Progenitor cell of endocrine pancreas (in vitro differentiated cells): ENCODE data around the gene PPP1R1C. TPM values are rescaled to one million over a fixed set of nuclear protein-coding genes. Genes with fewer than 3 reads are reported as not detected.

Source experiments
- DNase-seq: peaks from one replicate; pipeline ENCODE4 v3.0.0; 2021; ENCODE audit warnings: low spot score; ENCODE audit not compliant: unreplicated experiment
- H3K27ac Mint-ChIP-seq: 2 replicates; pipeline ENCODE4 v1.8.0; 2021; ENCODE audit warnings: mild to moderate bottlenecking, moderate library complexity, mixed read lengths
- H3K27me3 Mint-ChIP-seq: 2 replicates; pipeline ENCODE4 v1.8.0; 2021; ENCODE audit warnings: mixed read lengths
- H3K36me3 Mint-ChIP-seq: 2 replicates; pipeline ENCODE4 v1.8.0; 2022; ENCODE audit warnings: mixed read lengths; ENCODE audit not compliant: insufficient read depth
- H3K4me1 Mint-ChIP-seq: 2 replicates; pipeline ENCODE4 v1.8.0; 2021; ENCODE audit warnings: low read depth, mixed read lengths
- H3K4me3 Mint-ChIP-seq: 2 replicates; pipeline ENCODE4 v1.8.0; 2021; ENCODE audit warnings: low read depth, mild to moderate bottlenecking, moderate library complexity, mixed read lengths
- H3K9me3 Mint-ChIP-seq: 2 replicates; pipeline ENCODE4 v1.8.0; 2021; ENCODE audit warnings: low read depth, mixed read lengths
- CTCF ChIP-seq: fragments of 200-600 bp; sonication (generic); IDR thresholded peaks from one replicate; pipeline ENCODE4 v1.5.0; 2021; ENCODE audit warnings: antibody characterized with exemption, mild to moderate bottlenecking; ENCODE audit not compliant: unreplicated experiment
- total RNA-seq: library from RNA; stranded (reverse); gene quantifications from 2 replicates; pipeline ENCODE4 v1.2.1, GENCODE V29; 2021

Gene PPP1R1C
- total RNA-seq, 1 donor from 2014 or later = 5.6 TPM

DNA sequence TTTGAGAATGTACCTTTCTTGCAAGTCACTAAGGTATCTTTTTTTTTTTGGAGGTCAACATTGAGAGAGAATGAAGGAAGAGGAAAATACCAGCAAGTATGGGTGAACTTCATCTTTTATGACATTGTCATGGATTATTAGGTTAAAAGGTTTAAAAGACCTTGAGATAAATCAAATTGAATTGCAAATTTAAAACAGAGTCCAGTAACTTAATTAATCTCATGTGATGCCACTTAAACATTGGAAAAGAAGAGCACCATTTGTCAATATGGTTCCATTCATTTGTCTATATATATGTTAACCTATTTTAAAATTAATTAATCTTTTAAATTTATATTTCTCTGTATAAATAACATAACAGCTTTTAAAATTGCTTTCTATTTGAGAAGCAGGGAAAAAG, 83.8 kb downstream of the PPP1R1C start:
- Mint-ChIP-seq H3K36me3 (no peaks in the 10 kb centered on the region), H3K9me3 (no peaks in the 10 kb centered on the region), H3K4me3 (no peak overlapping the region), H3K27me3 (no peaks in the 10 kb centered on the region), H3K4me1 (peaks cover 3% of the 10 kb centered on the region), H3K27ac (no peak overlapping the region)
- DNase-seq = no peak
- TF ChIP-seq CTCF = no peak

DNA sequence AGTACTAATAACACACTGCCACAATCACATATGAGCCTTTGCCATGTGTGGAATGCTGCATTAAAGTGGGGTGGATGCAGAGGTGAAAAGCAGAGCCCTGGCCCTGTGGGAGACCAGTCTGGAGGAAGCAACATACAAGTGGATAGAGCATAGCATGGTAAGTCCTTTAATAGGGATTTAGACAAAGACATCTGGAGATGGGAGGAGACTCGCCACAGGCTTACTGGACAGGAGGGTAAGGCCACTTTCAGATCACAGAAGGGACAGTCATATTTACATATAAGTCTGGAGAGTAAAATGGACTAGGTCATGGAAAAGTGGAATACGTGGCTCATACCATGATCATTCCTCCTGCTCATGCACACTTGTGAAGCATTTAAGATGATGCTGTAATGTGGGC, 84.3 kb downstream of the PPP1R1C start:
- peaks cover 3% of the 10 kb centered on the region for H3K4me1 Mint-ChIP-seq
- no peak overlapping the region for H3K27ac Mint-ChIP-seq
- DNase-seq = no peak
- TF ChIP-seq CTCF = no peak
- H3K27me3 Mint-ChIP-seq = no peaks in the 10 kb centered on the region
- H3K4me3 Mint-ChIP-seq = no peak overlapping the region
- H3K9me3 Mint-ChIP-seq = no peaks in the 10 kb centered on the region
- no peaks in the 10 kb centered on the region for H3K36me3 Mint-ChIP-seq

DNA sequence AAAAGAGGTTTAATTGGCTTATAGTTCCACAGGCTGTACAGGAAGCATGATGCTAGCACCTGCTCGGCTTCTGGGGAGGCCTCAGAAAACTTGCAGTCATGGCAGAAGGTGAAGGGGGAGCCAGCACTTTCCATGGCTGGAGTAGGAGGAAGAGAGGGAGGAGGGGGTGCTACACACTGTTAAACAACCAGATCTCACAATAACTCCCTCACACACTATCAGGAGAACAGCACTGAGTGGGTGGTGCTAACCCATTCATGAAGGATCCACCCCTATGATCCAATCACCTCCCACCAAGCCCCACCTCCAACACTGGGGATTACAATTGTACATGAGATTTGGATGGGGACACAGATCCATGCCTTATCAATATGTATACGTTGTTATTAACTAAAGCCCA, 85.1 kb downstream of the PPP1R1C start:
- Mint-ChIP-seq H3K4me3 (no peak overlapping the region), H3K9me3 (no peaks in the 10 kb centered on the region), H3K27ac (no peak overlapping the region), H3K4me1 (peaks cover 3% of the 10 kb centered on the region), H3K36me3 (no peaks in the 10 kb centered on the region), H3K27me3 (no peaks in the 10 kb centered on the region)
- no peak for TF ChIP-seq CTCF
- DNase-seq = no peak

- no peak for TF ChIP-seq CTCF
- no peak for DNase-seq
- no peaks in the 10 kb centered on the region for H3K27me3 Mint-ChIP-seq
- no peaks in the 10 kb centered on the region for H3K9me3 Mint-ChIP-seq
- H3K27ac Mint-ChIP-seq = no peak overlapping the region
- H3K36me3 Mint-ChIP-seq = no peaks in the 10 kb centered on the region
- H3K4me3 Mint-ChIP-seq = no peak overlapping the region
- peaks cover 3% of the 10 kb centered on the region for H3K4me1 Mint-ChIP-seq
These were observed 87.2 kb downstream of the PPP1R1C start for GRCh38 chr2:182072861-182073260.

DNA sequence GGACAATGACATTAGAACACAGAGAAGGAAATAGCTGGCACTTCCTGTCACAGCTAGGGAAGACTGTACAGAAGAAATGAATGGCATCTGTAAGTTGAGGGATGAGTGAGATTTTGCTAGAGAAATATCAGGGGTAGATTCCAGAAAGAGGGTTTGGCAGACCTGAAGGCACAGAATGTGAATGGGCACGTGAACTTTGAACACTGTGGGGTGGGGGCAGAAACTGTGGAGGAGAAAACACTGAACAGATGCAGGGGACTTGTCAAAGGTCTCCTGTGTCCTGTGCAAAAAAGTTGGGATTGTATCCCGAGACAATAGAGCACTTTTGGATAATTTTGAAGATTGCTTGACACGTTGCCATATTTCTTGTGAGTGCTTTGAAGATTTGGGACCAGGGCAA, 88.0 kb downstream of the PPP1R1C start:
- Mint-ChIP-seq H3K4me1 (peaks cover 3% of the 10 kb centered on the region), H3K27me3 (no peaks in the 10 kb centered on the region), H3K4me3 (no peak overlapping the region), H3K36me3 (no peaks in the 10 kb centered on the region), H3K27ac (no peak overlapping the region), H3K9me3 (no peaks in the 10 kb centered on the region)
- no peak for DNase-seq
- no peak for TF ChIP-seq CTCF
